ENCODE data around the gene VCX2. TPM values are rescaled to one million over a fixed set of nuclear protein-coding genes. Genes with fewer than 3 reads are reported as not detected.
"Not testable (repeated sequence)": the region's sequence is repeated elsewhere in the genome, so short reads cannot be mapped to it uniquely, and the experiment has no call there.

VCX2 gene
- total RNA-seq, 1 experiment from 2014 or later, result not detected

- H3K36me3 ChIP-seq, result no peaks in the 10 kb centered on the region
- H3K4me3 ChIP-seq, result no peak overlapping the region
- H3K27me3 ChIP-seq, result no peaks in the 10 kb centered on the region
- no peaks in the 10 kb centered on the region for H3K9me3 ChIP-seq
- DNase-seq, result no peak
Measured at GRCh38 chrX:8139716-8140115, 31.4 kb downstream of the VCX2 start.

GRCh38 chrX:8138252-8138651 is 32.8 kb downstream of the VCX2 start:
- no peak for DNase-seq
- Histone ChIP-seq H3K9me3 (no peaks in the 10 kb centered on the region), H3K36me3 (no peaks in the 10 kb centered on the region), H3K27me3 (no peaks in the 10 kb centered on the region), H3K4me3 (no peak overlapping the region)

DNA sequence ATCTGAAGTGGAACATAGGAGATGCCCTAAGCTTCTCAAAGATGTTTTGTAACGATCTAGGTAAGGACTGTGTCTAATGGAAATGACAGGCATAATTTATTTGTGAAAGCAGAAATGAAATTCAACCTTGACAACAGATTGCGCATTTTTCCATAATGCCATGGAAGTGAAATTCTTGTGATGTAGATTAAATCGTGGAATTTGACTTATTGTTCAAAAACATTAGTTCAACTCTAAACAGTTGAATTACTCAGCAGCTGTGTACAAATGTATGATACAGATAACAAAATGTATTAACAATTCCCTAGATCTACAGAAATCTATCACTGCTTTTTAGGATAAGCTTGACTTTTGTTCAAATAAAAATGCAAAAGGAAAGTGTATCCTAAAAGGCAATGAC is 44.4 kb downstream of the VCX2 start:
- H3K36me3 ChIP-seq, result no peaks in the 10 kb centered on the region
- H3K4me3 ChIP-seq, result no peak overlapping the region
- no peaks in the 10 kb centered on the region for H3K9me3 ChIP-seq
- no peaks in the 10 kb centered on the region for H3K27me3 ChIP-seq
- no peak for DNase-seq

DNA sequence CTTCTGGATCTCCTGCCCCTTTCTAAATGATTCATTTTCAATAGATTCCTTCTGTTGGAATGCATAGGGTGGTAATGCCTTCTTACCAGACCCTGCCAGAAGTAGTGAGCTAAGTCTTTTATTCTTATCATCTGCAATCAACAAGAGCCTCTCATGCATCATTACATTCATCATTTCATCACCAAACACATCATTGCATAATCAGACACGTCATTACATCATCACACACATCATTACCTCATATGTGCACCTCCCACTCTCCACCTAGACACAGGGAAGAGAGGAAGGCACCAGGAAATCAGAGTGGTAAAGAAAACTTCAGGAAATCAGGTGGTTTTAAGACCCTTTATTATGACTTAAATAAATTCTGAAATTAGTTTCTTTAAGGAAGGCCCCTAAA is 45.0 kb downstream of the VCX2 start:
- Histone ChIP-seq H3K36me3 (no peaks in the 10 kb centered on the region), H3K4me3 (no peak overlapping the region), H3K27me3 (no peaks in the 10 kb centered on the region), H3K9me3 (no peaks in the 10 kb centered on the region)
- DNase-seq, result no peak

DNA sequence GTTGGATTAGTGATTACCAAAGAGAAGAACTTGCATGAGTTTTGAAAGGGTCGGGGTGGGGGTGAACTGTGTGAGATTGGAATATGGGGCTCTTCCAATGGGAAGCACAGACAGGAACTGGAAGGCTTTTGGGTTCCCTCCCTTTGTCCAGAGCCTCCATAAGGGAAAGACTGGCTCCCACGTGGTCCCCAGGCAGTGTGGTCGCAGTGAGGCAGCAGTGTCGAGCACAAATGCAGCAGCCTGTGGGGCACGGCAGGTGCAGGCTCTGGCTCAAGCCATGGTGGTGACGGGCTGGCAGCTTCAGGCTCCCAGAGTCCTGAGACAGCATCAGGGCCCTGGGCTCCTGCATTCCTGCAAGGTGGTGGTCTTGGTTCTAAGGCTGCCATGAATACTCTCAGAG is 45.5 kb downstream of the VCX2 start:
- no peak overlapping the region for H3K4me3 ChIP-seq
- no peaks in the 10 kb centered on the region for H3K36me3 ChIP-seq
- no peaks in the 10 kb centered on the region for H3K27me3 ChIP-seq
- H3K9me3 ChIP-seq, result no peaks in the 10 kb centered on the region
- DNase-seq, result no peak

DNA sequence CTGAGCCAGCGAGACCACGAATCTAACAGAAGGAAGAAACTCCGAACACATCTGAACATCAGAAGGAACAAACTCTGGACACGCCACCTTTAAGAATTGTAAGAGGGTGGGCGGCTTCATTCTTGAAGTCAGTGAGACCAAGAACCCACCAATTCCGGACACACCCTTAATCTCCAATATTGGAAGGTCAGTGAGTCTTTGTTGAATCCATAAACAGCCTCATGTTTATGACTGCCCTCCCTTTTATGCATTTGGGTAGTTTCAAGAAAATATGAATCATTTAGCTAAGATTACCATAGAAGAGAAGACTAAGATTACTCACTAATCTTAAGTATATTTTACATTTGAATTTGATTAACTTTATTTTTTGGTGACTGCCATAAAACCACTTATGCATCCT is 48.5 kb downstream of the VCX2 start:
- Histone ChIP-seq H3K27me3 (no peaks in the 10 kb centered on the region), H3K9me3 (no peaks in the 10 kb centered on the region), H3K4me3 (no peak overlapping the region), H3K36me3 (no peaks in the 10 kb centered on the region)
- no peak for DNase-seq

DNA sequence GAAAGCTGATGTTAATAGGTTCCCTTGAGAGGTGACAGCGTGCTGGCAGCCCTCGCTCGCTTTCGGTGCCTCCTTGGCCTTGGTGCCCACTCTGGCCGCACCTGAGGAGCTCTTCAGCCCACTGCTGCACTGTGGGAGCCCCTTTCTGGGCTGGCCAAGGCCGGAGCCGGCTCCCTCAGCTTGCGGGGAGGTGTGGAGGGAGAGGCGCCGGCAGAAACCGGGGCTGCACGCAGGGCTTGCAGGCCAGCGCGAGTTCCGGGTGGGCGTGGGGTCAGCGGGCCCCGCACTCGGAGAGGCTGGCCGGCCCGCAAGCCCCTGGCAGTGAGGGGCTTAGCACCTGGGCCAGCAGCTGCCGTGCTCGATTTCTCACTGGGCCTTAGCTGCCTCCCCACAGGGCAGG is 49.7 kb downstream of the VCX2 start:
- not testable (repeated sequence) for H3K9me3 ChIP-seq, DNase-seq, H3K27me3 ChIP-seq, H3K4me3 ChIP-seq, H3K36me3 ChIP-seq

Other genes starting within 250 kb of the VCX2 start
- gene PNPLA4, start 243.9 kb downstream of the VCX2 start, total RNA-seq (2014; rRNA removed; shearing (Covaris generic); ENCODE audit: low replicate concordance), result not detected in 2 replicates